GM12865 (cell line): ENCODE results near the gene TMEM14A.
"Not testable (repeated sequence)": the region's sequence is repeated elsewhere in the genome, so short reads cannot be mapped to it uniquely, and the experiment has no call there.

Source experiments
- DNase-seq: peaks from one replicate; pipeline ENCODE4 v3.0.0; 2010; ENCODE audit warnings: low read depth
- H3K4me3 ChIP-seq: 2 replicates; pipeline ENCODE4 v1.5.1; 2011; ENCODE audit warnings: mild to moderate bottlenecking, low read depth, low read length, control low read depth
- CTCF ChIP-seq: IDR thresholded peaks from 2 replicates; pipeline ENCODE4 v1.5.1; 2011; ENCODE audit warnings: low read length, control low read depth, low read depth, inconsistent platforms; ENCODE audit not compliant: insufficient read depth; ENCODE audit errors: missing control alignments

TMEM14A gene

GRCh38 chr6:52691718-52692117 is 20.8 kb downstream of the TMEM14A start:
- DNase-seq = no peak
- TF ChIP-seq CTCF = no peak
- H3K4me3 ChIP-seq = no peak overlapping the region

GRCh38 chr6:52693773-52694172 is 22.9 kb downstream of the TMEM14A start:
- no peak overlapping the region for H3K4me3 ChIP-seq
- no peak for TF ChIP-seq CTCF
- DNase-seq = no peak

GRCh38 chr6:52694404-52694803 is 23.5 kb downstream of the TMEM14A start:
- no peak for TF ChIP-seq CTCF
- H3K4me3 ChIP-seq = no peak overlapping the region
- no peak for DNase-seq

- peak; percentile 4 for TF ChIP-seq CTCF
- no peak for DNase-seq
- H3K4me3 ChIP-seq = no peak overlapping the region
Observed at GRCh38 chr6:52696418-52696817, 25.5 kb downstream of the TMEM14A start.

GRCh38 chr6:52697903-52698302 is 27.0 kb downstream of the TMEM14A start:
- TF ChIP-seq CTCF = no peak
- no peak for DNase-seq
- H3K4me3 ChIP-seq = no peak overlapping the region

- no peak for DNase-seq
- TF ChIP-seq CTCF = no peak
Observed at GRCh38 chr6:52704060-52704459, 33.1 kb downstream of the TMEM14A start.

GRCh38 chr6:52704781-52705502 is 34.0 kb downstream of the TMEM14A start:
- DNase-seq, H3K4me3 ChIP-seq: not testable (repeated sequence)

More at GRCh38 chr6:52704060-52704459, 33.1 kb downstream of the TMEM14A start:
- no peak overlapping the region for H3K4me3 ChIP-seq

- no peak for DNase-seq
- no peak for TF ChIP-seq CTCF
- H3K4me3 ChIP-seq = no peak overlapping the region
Observed at GRCh38 chr6:52706001-52706400, 35.1 kb downstream of the TMEM14A start.
